ENCODE measurements around the gene PLB1. TPM values are rescaled to one million over a fixed set of nuclear protein-coding genes. Genes with fewer than 3 reads are reported as not detected.
"Not testable (repeated sequence)": the region's sequence is repeated elsewhere in the genome, so short reads cannot be mapped to it uniquely, and the experiment has no call there.

PLB1 gene
- polyA plus RNA-seq, 1 donor from 2014 or later, result not detected

GRCh38 chr2:28546242-28546641 is 50.4 kb downstream of the PLB1 start:
- Mint-ChIP-seq H3K4me1 (no peaks in the 10 kb centered on the region), H3K4me3 (no peak overlapping the region), H3K36me3 (no peaks in the 10 kb centered on the region), H3K9me3 (peaks cover 0 to 1% (median 0%) of the 10 kb centered on the region in 3 donors), H3K27ac (no peak overlapping the region), H3K27me3 (peaks cover 6% of the 10 kb centered on the region)

DNA sequence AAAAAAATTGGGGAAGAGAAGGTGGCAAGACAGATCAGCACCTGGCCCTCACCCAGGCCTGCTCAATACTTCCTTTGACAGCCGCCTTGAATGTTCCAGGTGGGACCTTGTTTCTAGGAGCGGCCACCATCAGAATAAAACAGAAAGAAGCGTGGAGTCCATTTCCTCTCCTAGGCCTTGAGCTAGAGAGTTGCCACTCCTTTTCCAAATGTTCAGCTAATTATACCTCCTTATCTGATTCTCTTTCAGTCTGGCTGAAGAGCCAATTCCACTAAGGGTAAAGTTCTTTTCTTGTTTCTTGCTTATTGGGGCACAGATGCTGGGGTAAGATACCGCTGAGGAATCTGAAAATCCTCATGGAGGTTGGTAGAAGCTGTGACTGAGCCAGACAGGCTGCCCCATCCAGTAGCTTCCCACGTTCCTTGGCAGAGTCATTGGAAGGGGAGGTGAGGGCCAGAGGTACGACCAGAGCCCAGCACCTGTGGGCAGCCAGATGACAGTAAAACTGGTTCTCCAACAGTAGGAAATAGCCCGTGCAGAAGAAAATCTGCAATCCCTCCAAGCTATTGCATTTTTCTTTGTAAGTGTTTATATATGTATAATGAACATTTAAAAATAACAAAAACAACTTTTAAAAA is 51.5 kb downstream of the PLB1 start:
- peaks cover 6% of the 10 kb centered on the region for H3K27me3 Mint-ChIP-seq
- H3K9me3 Mint-ChIP-seq, result peaks cover 0 to 1% (median 0%) of the 10 kb centered on the region in 3 donors
- H3K4me1 Mint-ChIP-seq, result no peaks in the 10 kb centered on the region
- no peak overlapping the region for H3K4me3 Mint-ChIP-seq
- H3K27ac Mint-ChIP-seq, result no peak overlapping the region
- no peaks in the 10 kb centered on the region for H3K36me3 Mint-ChIP-seq

DNA sequence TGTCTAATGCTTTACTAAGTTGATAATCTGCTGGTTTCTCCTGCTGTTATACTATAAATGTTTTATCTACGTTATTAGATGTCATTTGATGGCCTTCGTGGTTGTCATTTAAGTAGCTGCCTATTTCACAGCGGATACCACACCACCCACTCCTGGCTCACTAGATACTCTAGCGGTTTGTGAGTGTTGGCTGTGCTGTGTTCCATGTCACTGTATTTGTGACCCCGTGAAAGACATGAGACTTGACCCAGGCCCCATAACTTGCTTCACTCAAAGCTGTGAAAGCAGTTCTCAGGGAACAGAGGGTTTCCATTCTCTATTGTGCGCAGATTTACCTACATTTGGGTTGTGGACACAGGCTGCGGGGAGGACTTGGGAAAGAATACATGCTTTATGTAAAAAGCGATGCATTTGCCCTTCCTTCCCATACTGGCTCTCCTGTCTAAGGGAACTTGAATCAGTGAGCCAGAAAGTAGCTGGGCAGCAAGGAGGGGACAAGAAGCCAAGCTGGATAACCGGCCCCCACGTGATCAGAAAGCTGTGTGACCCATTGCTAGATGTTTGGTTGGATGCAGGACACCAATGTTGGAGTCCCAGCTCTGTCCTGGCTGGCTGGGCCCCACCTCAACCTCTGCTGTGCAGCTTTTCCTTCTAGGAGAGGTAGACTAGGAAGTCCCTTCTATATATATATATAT is 52.2 kb downstream of the PLB1 start:
- Mint-ChIP-seq H3K36me3 (no peaks in the 10 kb centered on the region), H3K9me3 (peaks cover 0 to 1% (median 0%) of the 10 kb centered on the region in 3 donors), H3K27ac (no peak overlapping the region), H3K4me1 (no peaks in the 10 kb centered on the region), H3K27me3 (peaks cover 2% of the 10 kb centered on the region), H3K4me3 (no peak overlapping the region)

DNA sequence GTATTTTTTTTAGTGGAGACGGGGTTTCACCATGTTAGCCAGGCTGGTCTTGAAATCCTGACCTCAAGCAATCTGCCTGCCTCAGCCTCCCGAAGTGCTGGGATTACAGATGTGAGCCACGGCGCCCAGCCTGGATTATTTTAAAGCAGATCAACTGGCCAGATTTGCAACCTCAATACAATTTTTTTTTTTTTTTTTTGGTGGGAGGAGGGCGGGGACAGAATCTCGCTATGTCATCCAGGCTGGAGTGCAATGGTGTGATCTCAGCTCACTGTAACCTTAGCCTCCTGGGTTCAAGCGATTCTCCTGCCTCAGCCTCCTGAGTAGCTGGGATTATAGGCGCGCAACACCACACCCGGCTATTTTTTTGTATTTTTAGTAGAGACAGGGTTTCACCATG is 54.5 kb downstream of the PLB1 start:
- not testable (repeated sequence) for H3K9me3 Mint-ChIP-seq, H3K27ac Mint-ChIP-seq

DNA sequence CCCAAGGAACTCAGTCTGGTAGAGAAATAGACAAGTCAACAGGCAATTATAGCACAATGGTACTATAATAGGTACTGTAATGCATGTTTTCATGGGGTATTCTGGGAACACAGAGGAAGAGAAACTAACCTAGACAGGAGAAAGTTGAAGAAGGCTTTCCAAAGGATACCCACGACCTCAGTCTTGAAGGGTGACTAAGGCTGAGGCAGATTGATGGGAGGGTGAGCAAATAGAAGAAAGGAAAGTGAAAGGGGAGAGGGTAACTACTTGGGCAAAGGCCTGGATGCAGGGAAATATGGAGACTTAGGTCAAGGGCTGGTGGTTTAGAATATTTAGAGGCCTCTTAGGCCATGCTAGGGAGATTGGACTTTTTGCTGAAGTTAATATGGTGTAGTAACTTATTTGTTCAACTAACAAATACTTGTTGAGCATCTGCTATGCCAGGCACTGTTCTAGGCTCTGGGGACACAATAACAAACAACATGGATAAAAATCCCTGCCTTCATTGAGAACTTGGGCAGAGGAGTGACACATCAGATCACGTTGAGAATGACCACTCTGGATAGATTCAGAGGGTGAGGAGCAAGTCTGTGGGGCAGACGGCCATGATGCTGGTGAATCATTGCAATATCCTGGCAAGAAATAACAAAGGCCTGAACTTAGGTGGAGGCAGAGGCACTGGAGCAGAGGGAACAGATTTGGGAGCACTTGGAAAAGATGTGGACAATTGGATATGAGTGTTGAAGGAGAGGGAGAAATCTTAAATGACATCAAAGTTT is 56.4 kb downstream of the PLB1 start:
- H3K4me1 Mint-ChIP-seq, result no peaks in the 10 kb centered on the region

More for the DNA sequence above, 54.5 kb downstream of the PLB1 start:
- not testable (repeated sequence) for H3K27me3 Mint-ChIP-seq, H3K4me1 Mint-ChIP-seq, H3K36me3 Mint-ChIP-seq, H3K4me3 Mint-ChIP-seq

DNA sequence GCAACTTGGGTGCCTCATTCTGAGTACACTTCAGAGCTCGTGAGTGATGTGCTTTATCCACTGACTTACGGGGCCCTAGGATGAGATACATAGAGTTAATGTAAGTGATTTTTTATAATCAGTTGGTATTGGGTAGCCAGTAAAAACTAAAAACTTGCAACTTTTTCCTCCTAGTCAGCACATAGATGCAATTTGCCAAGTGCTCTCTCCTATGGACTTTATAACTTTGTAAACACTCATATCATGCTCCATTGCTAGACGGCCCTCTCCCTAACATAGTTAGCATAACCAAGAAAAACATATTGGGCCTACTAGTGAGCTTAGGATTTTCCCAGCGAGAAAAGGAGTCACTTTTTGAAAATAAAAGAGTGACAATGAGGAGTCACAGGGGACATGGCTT is 60.4 kb downstream of the PLB1 start:
- Mint-ChIP-seq H3K4me1 (no peaks in the 10 kb centered on the region), H3K9me3 (no peaks in the 10 kb centered on the region), H3K36me3 (peaks cover 2% of the 10 kb centered on the region), H3K27me3 (no peaks in the 10 kb centered on the region), H3K4me3 (no peak overlapping the region), H3K27ac (no peak overlapping the region)

More for the DNA sequence above, 56.4 kb downstream of the PLB1 start:
- H3K36me3 Mint-ChIP-seq, result peaks cover 2% of the 10 kb centered on the region
- no peaks in the 10 kb centered on the region for H3K27me3 Mint-ChIP-seq
- H3K4me3 Mint-ChIP-seq, result no peak overlapping the region
- no peaks in the 10 kb centered on the region for H3K9me3 Mint-ChIP-seq
- H3K27ac Mint-ChIP-seq, result no peak overlapping the region

- H3K4me3 Mint-ChIP-seq, result no peak overlapping the region
- no peaks in the 10 kb centered on the region for H3K9me3 Mint-ChIP-seq
- H3K4me1 Mint-ChIP-seq, result no peaks in the 10 kb centered on the region
- peaks cover 2% of the 10 kb centered on the region for H3K36me3 Mint-ChIP-seq
- no peak overlapping the region for H3K27ac Mint-ChIP-seq
- H3K27me3 Mint-ChIP-seq, result no peaks in the 10 kb centered on the region
Measured at GRCh38 chr2:28557389-28558131, 61.7 kb downstream of the PLB1 start.

DNA sequence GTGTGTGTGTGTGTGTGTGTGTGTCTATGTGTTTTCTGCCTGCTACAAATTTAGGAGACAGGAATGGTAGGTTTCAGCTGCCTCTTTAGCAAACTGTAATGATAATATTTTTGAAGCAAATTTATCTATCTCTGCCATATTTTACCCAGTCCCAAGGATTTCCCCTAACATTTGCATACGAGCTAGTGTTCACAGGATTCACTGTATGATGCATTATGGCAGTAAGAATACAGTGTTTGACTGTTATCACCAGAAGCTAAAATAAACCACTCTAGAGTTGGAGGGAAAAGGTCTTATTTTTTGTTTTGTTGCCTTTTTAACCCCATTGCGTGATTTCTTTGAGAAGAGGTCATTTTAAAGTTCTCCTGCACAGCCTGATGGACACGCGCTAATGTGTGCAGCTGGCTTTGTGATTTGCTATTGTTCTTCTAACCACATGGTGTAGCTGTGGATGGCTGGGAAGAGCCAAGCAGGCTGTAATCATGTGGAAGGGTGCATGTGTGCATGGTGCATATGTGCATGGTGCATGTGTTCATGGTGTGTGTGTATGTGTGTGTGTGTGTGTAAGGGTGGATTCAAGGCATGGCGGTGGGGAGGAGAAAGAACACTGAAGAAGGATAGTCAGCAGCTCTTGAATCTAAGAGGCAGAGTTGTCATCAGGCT is 62.4 kb downstream of the PLB1 start:
- Mint-ChIP-seq H3K27ac (no peak overlapping the region), H3K4me1 (no peaks in the 10 kb centered on the region), H3K36me3 (peaks cover 2% of the 10 kb centered on the region), H3K4me3 (no peak overlapping the region), H3K27me3 (no peaks in the 10 kb centered on the region), H3K9me3 (no peaks in the 10 kb centered on the region)

- Mint-ChIP-seq H3K27ac (no peak overlapping the region), H3K36me3 (peaks cover 2% of the 10 kb centered on the region), H3K4me3 (no peak overlapping the region), H3K4me1 (no peaks in the 10 kb centered on the region), H3K9me3 (no peaks in the 10 kb centered on the region), H3K27me3 (no peaks in the 10 kb centered on the region)
Measured at GRCh38 chr2:28558918-28559317, 63.1 kb downstream of the PLB1 start.

- Mint-ChIP-seq H3K9me3 (no peaks in the 10 kb centered on the region), H3K36me3 (no peaks in the 10 kb centered on the region), H3K27me3 (no peaks in the 10 kb centered on the region), H3K4me3 (no peak overlapping the region), H3K27ac (no peak overlapping the region), H3K4me1 (peaks cover 0 to 13% (median 6%) of the 10 kb centered on the region in 3 donors)
Measured at GRCh38 chr2:28563869-28564268, 68.0 kb downstream of the PLB1 start.

DNA sequence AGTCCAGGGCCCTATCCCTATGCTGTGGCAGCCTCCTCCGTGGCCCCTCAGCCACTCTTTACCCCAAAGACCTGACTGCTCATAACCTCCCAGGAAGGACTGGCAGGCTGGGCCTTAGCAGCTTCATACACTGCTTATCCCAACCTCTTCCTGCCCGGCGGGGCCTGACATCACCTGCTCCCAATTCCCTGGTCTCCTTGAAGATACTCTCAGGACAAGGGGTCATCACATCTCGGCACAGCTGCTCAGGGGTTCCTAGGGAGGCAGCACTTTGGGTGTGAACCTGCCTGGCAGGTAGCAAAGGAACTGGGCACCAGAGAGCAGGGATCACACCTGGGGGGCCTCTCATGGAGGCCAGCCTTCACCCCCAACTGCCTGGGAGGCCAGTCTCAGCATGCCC is 68.5 kb downstream of the PLB1 start:
- H3K4me1 Mint-ChIP-seq, result peaks cover 0 to 13% (median 6%) of the 10 kb centered on the region in 3 donors

GRCh38 chr2:28565033-28565432 is 69.2 kb downstream of the PLB1 start:
- peaks cover 2% of the 10 kb centered on the region for H3K36me3 Mint-ChIP-seq
- H3K9me3 Mint-ChIP-seq, result no peaks in the 10 kb centered on the region
- peak overlapping the region in 1 of 3 donors; percentile 35 for H3K27ac Mint-ChIP-seq
- H3K27me3 Mint-ChIP-seq, result peaks cover 5% of the 10 kb centered on the region
- H3K4me3 Mint-ChIP-seq, result peak overlapping the region in 2 of 4 donors; percentile 52 to 94
- H3K4me1 Mint-ChIP-seq, result peaks cover 0 to 13% (median 6%) of the 10 kb centered on the region in 3 donors

More for the DNA sequence above, 68.5 kb downstream of the PLB1 start:
- H3K9me3 Mint-ChIP-seq, result no peaks in the 10 kb centered on the region
- H3K4me3 Mint-ChIP-seq, result peak overlapping the region in 1 of 4 donors; percentile 94
- H3K27ac Mint-ChIP-seq, result no peak overlapping the region
- peaks cover 2% of the 10 kb centered on the region for H3K36me3 Mint-ChIP-seq
- H3K27me3 Mint-ChIP-seq, result peaks cover 4% of the 10 kb centered on the region

- peak overlapping the region in 3 of 4 donors; percentile 8 to 95 (median 94) for H3K4me3 Mint-ChIP-seq
- peaks cover 6% of the 10 kb centered on the region for H3K27me3 Mint-ChIP-seq
- peaks cover 0 to 13% (median 6%) of the 10 kb centered on the region in 3 donors for H3K4me1 Mint-ChIP-seq
- H3K36me3 Mint-ChIP-seq, result peaks cover 2% of the 10 kb centered on the region
- H3K9me3 Mint-ChIP-seq, result no peaks in the 10 kb centered on the region
- H3K27ac Mint-ChIP-seq, result peak overlapping the region in 1 of 3 donors; percentile 67
Measured at GRCh38 chr2:28565720-28566295, 69.9 kb downstream of the PLB1 start.

DNA sequence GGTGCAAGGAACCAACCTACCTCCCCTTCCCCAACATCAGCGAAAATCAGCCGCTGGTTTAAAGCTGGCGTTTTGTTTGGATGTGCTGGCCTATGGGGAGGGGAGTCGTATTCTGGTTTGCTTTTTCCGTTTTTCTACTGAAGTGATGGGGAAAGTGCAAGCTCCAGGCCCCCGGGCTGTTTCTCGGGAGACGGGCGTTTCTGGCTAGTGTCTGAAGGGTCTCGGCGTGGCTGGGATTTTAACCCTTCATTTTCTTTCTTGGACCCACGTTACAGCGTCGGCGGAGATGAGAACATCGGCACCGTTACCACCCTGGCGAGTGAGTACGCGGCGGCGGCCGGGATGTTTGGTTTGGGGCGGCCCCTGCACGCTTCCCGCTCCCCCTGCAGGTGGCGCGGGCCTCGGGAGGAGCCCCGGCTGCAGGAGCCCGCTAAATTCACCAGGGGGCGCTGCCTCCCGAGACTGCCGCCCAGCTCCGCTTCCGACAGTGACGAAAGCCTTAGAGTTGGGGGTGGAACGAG is 70.7 kb downstream of the PLB1 start:
- H3K27ac Mint-ChIP-seq, result peak overlapping the region; percentile 67 to 81 (median 71)
- peaks cover 6% of the 10 kb centered on the region for H3K27me3 Mint-ChIP-seq
- H3K36me3 Mint-ChIP-seq, result peaks cover 2% of the 10 kb centered on the region
- H3K4me1 Mint-ChIP-seq, result peaks cover 0 to 13% (median 6%) of the 10 kb centered on the region in 3 donors
- peaks cover 0 to 4% (median 0%) of the 10 kb centered on the region in 3 donors for H3K9me3 Mint-ChIP-seq
- H3K4me3 Mint-ChIP-seq, result peak overlapping the region; percentile 89 to 97 (median 94)
